Cerebellar nuclear complex (tissue), 1 donor: Measurements from ENCODE around the gene EXOC6B.

Experiments
- DNase-seq, 2 experiments: peaks; one replicate each; lab custom pipeline; 2025; lab: John Stamatoyannopoulos, UW

The EXOC6B gene

DNA sequence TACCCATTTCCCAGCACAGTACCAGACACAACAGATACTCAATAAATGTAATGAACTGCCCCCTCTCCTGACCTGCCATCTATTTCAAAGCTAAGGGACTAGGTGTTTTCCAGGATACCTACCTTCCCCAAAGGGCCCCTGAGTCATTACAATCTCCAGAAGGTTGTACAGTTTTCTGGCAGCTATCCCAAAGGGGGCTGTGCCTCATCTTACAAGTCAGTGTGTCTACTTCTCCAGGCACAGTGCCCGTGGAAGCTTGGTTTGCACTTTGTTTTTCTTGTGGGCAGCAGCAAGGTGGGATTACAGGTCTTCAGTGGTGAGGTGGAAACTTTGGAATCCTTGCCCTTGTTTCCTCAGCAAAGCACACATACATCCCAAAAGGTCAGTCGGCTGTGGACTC, 615.4 kb downstream of the EXOC6B start:
- DNase-seq: no peak

DNA sequence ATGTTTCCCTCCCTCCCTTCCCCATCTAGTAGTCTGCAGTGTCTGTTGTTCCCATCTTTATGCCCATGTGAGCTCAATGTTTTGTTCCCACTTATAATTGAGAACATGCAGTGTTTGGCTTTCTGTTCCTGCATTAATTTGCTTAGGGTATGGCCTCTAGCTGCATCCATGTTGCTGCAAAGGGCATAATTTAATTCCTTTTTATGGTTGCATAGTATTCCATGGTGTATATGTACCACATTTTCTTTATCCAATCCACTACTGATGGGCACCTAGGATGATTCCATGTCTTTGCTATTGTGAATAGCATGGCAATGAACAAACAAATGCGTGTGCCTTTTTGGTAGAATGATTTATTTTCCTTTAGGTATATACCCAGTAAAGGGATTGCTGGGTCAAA, 617.6 kb downstream of the EXOC6B start:
- DNase-seq: no peak

DNA sequence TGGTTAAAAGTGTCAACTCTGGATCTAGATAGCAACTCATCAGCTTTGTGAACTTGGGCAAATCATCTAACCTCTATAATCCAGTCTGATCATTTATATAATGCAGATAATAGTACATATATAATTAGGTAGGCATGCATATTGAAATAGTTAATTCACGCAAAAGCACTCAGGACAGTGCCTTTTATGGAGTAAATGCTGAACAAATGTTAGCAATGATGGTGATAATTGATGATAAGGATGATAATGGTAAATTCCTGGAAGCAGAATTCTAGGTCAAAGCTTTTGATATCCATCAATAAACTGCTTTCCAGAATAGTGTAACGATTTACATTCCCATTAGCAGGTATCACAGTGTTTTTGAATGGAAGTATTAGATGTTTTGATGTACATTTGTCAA, 618.5 kb downstream of the EXOC6B start:
- DNase-seq: no peak

DNA sequence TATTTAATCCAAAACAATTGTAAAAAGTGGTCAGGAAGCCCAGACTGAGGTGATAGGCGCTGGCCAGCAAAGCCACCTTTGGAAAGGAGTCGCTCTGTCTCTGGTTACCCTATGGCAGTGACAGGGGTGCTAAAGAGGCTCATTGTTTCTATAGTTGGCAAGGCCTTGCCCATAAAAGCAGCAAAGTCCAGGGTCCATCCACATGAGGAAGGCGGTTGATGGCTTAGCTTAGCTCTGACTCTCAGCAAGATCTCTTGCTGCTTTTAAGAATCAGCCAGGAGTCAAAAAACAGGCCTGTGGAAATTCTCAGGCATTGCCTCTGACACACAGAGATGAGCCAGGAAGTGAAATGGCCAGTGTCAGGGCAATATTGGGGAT, 620.3 kb downstream of the EXOC6B start:
- no peak for DNase-seq

DNA sequence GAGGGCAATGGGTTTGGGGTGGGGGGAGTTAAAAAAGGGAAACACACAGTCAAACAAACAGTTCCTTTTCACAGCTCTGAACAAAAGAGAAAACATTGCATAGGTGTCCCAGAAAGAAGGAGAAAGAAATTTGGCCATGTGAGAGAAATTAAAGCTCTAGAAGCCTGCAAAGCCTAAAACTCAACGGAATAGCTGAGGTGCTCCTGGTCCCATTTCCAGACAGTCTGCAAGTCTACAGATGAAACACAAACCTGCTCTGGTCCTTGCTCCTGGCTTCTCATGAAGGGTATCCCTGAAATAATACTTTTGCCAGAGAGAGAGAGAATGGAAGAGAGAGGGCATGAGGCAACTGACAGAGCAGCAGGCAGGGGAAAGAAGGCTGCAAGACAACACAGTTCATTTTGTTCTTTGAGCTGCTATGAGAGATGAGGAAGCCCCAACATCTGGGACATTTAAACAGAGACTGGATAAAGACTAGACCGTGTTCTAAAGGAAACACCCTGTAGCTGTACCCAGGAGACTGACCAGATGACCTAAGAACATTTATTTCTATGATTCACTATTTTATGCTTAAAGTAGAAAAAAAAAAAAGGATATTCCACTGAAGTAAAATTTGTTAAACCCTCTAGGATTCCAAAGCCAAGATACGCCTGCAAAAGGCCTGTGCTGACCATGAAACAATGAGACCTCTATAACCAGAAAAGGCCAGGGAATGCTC, 620.9 kb downstream of the EXOC6B start:
- no peak for DNase-seq

DNA sequence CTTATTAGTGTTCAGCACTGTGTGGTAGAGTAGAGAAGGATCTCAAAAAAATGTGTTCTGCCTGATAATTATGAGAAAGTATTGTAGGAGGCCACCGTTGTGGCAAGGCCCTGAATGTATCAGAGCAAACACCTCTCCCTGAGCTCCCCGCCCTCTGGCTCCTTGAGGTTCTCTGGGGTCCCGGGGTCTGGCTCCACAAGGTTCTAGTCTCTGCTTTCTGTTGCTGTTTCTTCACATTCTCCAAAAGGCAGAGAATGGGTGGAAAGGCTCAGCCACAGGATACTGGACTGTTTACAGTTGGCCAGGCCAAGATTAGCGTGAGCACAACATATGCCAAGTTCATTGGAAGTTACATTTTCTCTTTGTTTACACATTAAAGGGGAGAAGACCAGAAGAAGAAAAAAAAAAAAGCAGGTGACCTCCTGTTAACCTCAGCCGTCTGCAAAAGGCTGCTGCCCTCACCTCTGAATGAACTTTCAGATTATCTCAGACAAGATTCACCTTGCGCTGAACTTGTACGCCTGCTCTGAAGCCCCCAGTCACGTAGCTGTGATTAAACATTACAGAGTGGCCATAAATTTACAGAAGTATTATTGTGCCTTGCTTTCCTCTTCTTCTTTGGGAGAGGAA, 621.6 kb downstream of the EXOC6B start:
- no peak for DNase-seq

DNA sequence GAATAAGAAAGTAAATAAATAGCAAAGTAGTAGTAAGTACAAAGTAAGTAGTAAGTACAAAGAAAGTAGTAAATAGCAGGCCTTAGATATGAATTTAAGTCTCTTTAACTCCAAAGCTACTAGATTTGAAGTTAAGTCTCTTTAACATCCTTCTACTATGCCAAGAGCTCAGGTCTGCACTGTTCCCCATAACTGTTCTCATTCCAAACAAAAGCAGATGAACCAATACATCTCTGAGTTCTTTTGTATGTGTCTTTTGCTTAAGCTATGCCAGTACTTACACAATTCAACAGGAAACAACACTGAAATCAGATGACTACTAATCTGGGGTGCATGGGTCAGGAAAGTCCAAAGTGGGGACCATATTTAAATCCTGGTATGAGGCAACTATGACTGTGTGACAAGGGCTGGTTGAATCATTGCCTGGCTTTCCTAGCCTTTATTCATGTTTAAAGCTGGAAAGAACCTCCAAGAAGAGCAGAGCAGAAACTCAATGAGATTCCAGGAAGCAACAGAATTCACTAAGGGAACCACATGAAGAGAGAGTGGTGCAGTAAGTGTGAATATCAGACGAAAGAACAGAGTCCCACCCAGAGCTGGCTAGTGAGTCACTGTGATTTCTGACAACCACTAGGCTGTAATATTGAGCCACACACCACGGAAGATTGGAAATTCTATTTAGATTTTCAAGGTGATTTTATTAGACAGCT, 627.1 kb downstream of the EXOC6B start:
- no peak for DNase-seq

DNA sequence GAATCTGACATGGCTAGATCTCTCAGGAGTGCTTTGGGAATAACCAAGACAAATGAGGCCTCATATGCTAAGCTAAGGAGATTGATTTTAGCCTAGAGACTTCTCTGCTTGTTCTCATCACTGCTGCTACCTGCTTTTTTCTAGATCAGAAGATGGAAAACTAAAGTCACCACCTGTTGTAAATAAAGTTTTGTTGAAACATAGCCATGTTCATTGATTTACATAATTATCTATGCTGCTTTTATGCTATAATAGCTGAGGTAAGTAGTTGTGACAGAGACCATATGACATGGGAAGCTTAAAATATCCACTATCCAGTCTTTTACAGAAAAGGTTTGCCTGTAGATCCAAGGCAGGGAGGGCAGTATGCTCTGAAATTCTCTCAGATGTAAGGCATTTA, 632.1 kb downstream of the EXOC6B start:
- DNase-seq: no peak

DNA sequence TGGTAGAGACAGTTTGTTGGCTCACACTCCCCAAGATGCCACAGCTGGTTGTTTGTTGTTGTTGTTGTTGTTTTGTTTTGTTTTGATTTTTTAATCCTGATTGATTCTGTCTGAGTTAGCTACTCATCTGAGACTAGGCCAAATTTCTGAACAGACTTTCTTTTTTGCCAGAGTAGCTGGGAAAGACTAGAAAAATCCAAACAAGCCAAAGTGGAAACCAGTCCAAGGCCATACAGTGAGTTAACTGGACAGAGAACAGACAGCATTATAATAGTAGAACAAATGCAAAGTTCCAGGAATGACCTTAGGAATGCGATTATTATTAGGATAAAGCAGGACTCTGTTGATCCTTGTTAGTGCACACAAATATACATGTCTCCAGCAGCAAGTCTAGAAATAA, 634.4 kb downstream of the EXOC6B start:
- no peak for DNase-seq

DNA sequence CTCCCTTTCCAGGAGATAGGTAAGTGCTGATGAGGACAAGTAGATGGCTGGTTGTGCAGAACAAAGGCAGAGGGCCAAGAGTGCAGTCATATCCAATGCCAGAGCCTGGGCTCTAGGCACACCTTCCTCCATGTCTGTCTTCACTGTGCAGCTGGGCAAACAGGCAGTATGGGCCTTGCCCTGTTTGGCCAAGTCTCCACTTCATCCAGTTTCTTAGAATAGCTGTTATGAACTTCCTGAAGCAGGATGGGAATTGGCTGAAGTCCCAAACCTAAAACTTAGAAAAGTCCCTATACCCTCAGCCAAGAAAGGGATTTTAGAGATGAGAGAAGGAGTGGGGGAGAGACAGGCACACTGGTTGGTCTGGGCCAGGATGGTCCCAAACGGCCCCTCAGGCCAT, 640.6 kb downstream of the EXOC6B start:
- DNase-seq: no peak

DNA sequence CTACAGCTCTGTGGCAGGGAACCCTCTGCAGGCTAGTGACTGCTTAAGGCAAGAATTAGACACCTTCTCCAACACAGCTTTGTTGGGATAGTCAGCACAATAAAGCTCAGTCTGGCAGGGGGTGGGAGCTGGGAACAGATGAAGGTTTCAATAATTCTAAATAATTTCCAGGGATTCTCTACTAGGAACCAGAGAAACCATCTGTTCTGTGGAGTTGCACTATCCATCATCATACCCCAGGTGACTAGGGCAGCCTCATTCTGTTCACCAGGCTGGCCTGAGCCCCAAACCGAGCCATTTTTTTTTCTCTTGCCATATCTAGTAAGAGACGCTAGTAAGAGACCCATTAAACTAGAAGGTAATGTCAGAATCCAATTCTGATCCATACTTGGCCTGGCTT, 642.4 kb downstream of the EXOC6B start:
- DNase-seq: no peak

DNA sequence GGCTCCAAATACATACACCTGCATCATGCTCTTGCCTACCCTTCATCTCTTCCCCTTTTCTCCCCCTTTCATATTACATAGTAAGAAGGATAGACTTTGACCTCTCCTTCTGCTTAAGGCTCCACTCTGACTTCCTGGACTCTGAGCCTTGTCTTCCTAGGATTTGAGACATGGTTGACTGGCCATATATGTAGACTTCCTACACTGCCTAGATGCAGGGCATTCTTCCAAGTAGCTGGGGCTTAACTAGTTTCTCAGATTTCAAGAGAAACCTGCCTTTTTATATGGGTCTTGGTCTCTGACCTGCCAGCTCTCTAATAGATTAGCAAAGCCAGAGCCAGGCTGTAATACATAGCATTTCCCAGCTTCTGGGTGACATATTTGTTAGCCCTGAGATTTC, 642.8 kb downstream of the EXOC6B start:
- DNase-seq: no peak

DNA sequence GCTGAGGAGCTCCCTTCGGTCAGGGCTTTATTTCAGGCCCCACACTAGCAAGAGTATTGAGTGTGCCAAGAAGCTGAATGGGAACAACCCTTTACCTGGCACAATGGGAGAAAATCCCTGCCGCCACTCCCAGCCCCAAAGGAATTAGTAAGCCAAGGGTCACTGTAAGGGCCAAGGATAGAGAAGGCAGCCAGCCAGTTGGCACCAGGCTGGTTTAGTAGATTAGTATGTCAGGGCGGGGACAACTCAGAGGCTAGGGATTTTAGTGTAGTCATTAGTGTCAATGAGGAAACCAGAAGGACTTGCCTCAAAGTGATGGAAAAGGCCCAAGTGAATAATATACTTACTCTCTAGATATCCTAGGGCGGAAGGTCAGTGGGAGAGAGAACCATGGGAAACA, 643.3 kb downstream of the EXOC6B start:
- DNase-seq: no peak

DNA sequence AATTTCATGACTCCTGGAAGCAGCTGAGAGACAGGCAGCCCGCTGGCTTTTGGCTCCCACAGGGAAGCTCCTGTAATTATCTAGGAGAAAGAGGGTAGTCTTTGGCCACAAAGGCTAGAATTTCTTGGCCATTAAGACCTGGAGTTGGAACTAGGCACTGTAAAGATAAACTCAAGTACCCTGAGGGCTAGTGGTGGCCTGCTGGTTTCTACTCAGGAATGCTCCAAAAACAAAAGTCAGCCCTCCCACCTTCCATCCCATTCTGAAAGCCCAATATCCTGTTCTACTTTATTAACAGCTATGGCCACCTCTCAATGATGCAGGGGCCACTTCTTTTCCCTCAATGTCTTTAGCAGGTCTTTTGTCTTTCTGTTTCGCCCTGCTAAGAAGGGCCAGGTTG, 644.2 kb downstream of the EXOC6B start:
- no peak for DNase-seq

DNA sequence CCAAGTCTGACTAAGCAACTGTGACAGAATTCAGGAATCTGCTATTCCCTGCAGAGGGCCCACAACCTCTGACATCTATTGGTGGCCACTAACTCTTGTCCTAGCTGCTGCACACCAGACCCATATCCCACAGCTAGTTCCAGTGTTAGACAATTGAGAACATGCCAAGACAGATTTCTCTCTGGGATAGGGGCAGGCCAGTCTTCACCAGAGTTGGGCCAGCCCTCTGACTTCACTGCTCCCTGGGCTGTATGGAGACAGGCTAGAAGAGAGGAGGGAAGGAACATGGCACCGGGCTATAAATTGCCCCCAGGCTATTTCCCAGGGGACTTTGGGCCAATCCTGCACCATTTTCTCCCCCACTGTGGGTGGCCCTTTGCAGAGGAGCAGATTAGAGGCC, 645.5 kb downstream of the EXOC6B start:
- DNase-seq: no peak

DNA sequence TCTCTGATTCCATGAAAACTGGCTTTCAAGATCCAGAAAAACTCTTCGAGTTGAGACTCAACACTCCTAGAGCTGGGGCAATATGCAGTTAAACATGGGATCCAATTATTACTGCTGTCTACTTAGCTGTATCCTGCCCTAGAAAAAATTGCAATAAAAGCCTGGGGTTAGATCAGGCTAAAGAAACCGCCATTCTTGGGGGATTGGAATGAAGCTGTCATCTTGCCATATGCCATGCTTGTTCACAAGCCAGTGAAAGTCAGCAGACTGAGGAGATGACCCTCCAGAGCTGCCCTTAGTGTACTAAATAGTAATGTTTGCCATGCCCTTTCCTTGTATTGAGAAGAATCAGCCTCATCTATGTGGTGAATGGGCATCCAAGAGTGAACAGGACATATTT, 647.3 kb downstream of the EXOC6B start:
- DNase-seq: no peak

DNA sequence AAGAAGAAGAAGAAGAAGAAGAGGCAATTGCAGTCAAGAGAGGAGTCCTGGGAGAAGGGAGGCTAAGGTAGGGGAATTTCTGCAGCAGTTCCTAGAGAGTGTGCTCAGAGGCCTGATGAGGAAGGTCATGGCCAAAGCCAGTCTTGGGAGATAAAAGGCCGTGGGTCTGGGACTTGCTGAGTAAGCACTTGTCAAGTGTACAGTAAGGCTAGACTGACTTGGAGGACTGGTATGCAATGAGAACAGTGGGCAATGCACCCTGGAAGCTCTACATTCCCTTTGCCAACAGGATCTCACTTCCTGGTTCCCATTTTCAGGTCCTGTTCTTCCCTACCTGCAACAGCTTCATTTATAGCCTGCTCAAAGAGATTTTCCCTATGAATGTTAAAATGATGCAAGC, 649.6 kb downstream of the EXOC6B start:
- DNase-seq: no peak

DNA sequence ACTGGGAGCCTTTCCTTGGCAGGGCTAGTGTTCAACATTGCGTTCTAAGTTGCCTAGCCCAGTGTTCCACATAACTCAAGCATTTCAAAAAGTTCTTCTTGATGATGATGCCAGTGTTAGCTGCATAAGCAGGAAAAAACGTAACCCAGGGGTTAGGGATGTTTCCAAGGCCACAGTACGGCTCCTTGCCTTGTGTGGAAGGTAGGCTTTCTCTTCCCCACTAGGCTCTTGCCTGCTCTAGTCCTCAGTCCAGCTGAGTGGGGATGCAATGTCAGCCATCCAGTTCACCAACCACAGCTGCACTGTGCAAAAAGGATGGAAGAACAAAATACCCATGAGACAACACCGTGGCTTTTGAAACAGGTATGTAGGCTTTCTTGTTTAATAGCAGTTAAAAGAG, 650.2 kb downstream of the EXOC6B start:
- no peak for DNase-seq

DNA sequence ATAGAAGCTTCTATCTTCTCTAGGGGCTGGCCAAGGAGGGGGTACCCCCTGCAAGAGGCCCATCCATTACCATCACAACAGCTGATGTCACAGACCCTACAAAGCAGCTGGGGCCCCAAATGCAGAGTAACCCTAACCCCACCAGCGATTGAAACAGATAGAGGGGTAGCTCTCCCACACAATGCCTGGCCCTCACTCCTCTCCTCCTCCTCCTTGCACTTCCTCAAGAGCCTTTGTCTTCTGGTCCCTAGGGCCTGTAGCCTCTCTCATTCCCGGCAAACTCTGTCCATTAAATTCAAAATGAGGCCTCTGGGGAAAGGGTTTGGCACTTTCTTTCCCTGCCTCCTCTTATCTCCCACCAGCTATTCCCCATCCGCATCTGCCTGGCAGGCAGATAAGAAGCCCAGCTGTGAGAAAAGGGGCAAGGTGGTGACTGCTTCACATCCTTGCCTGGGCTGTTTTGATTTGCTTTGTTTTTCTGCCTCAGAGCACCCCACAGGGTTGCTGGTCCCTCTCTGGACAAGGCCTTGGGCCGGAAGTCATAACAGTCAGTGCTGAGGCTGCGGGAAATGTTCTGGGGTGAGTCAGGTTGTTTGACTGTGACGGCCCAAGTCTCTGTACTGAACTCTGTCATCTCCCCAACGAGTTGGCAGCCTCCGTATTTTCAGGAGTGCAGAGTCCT, 652.1 kb downstream of the EXOC6B start:
- DNase-seq: no peak

DNA sequence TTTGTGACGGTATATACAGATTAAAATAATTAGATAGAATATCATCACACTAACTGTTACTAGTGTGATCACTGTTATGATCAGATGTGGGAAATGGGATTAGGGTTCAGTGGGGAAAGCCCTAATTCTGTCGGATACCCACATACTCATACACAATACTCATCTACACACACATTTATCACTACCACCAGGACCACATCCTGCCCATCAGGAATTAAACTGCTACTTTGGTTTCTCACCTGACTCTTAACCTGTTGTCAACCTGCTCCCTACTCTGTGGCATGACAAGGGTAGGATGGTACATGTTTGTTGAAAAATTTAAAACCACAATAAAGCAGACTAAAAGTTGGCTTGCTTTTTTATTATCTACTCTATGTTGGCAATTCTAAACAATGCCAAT, 653.4 kb downstream of the EXOC6B start:
- no peak for DNase-seq

DNA sequence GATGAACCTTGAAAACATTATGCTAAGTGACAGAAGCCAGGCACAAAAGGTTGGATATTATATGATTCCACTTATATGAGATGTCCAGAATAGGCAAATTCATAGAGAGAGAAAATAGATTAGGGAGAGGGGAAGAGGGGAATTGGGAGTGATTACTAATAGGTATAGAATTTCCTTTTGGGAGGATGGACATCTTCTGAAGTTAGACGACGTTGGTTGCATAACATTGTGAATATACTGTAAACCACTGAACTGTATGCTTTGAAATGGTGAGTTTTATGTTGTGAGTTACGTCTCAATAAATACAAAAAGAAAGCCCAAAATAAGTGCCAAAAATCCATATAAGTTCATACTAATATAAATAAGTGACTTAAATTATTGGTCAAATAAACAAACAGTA, 659.6 kb downstream of the EXOC6B start:
- no peak for DNase-seq

DNA sequence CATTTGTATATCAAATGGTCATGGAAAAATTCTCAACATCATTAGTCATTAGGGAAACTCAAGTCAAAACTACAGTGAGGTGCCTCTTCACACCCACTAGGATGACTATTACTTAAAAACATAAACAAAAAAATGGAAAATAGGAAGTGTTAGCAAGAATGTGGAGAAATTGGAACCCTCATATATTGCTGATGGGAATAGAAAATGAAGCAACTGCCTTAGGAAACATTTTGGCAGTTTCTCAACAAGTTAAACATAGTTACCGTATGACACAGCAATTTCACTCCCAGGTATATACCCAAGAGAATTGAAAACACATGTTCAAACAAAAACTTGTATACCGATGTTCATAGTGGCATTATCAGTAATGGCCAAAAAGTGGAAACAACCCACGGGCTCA, 660.0 kb downstream of the EXOC6B start:
- no peak for DNase-seq

DNA sequence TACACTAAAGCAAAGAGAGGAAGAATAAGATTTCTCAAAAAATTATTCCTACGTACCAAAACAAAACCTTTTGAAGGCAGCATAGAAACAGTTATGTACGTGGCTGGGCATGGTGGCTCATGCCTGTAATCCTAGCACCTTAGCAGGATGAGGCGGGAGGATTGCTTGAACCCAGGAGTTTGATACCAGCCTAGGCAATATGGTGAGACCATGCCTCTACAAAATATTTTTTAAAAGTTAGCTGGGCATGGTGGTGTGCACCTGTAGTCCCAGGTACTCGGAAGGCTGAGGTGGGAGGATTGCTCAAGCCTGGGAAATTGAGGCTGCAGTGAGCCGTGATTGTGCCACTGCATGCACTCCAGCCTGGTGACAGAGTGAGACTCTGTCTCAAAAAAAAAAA, 663.3 kb downstream of the EXOC6B start:
- DNase-seq: no peak
